K562 (cell line): ENCODE results near the gene KLHL35. TPM values are rescaled to one million over a fixed set of nuclear protein-coding genes. Genes with fewer than 3 reads are reported as not detected.

Experiments used
- ATAC-seq: fragments of 200-7000 bp; cut with Tn5 transposase; 3 replicates; pipeline ENCODE4 v1.9.1; 2020; ENCODE audit warnings: moderate library complexity
- BruUV-seq: library from RNA; stranded (reverse); fragments of 400-500 nt; replicated peaks from 2 replicates; lab custom pipeline; 2021; lab: Mats Ljungman, UMichigan
- CTCF ChIA-PET: fragments of 300-600 bp; formaldehyde crosslinking; extraction: SDS; loops from one replicate; lab custom pipeline; 2021; ENCODE audit warnings: low intra/inter-chr PET ratio; lab: Yijun Ruan, JAX
- POLR2A ChIA-PET: fragments of 300-600, 350-650 bp; sonication (Branson Sonifier 250); formaldehyde crosslinking; extraction: SDS; loops from one replicate; lab custom pipeline; 2021; ENCODE audit warnings: antibody characterized with exemption, inconsistent platforms; lab: Yijun Ruan, JAX
- DNase-seq, 4 experiments: peaks; one replicate each; pipeline versions ENCODE4 v3.0.0 to v3.0.0-alpha.2; 2011 to 2018; ENCODE audit warnings: low spot score in 3 of 4, mixed read lengths in 3 of 4; ENCODE audit errors: extremely low read depth in 1 of 4
- FAIRE-seq: peaks from 2 replicates; lab custom pipeline; 2011; peaks lifted over from hg19 to GRCh38; lab: Jason Lieb, UNC
- H2AFZ ChIP-seq: 2 replicates; pipeline ENCODE4 v1.6.0; 2011; ENCODE audit warnings: low read depth, low read length, control low read depth, inconsistent platforms
- H3K27ac ChIP-seq: fragments of 200-600 bp; 3 replicates; pipeline ENCODE4 v1.8.0; 2011; ENCODE audit warnings: low read depth, mild to moderate bottlenecking, control low read depth, inconsistent platforms, low read length, moderate library complexity, mixed read lengths; ENCODE audit errors: extremely low read depth
- H3K27me3 ChIP-seq, 2 experiments: fragments of 300-600 bp in 1 of 2; 2 replicates in 1 of 2; 3 replicates in 1 of 2; pipeline versions ENCODE4 v1.6.0 to v1.8.0; 2011; ENCODE audit warnings: inconsistent platforms in 2 of 2, low read length in 2 of 2, mild to moderate bottlenecking in 1 of 2, mixed read lengths in 1 of 2, moderate library complexity in 1 of 2; ENCODE audit not compliant: control insufficient read depth in 2 of 2, insufficient read depth in 2 of 2
- H3K36me3 ChIP-seq: fragments of 300-600 bp; 3 replicates; pipeline ENCODE4 v1.8.0; 2011; ENCODE audit warnings: mild to moderate bottlenecking, low read length, inconsistent platforms; ENCODE audit not compliant: control insufficient read depth, insufficient read depth
- H3K4me1 ChIP-seq, 2 experiments: fragments of 200-600 bp in 1 of 2; replicated peaks in 1 of 2; 2 replicates in 1 of 2; 3 replicates in 1 of 2; pipeline versions ENCODE4 v1.5.1 to v1.8.0; 2011; ENCODE audit warnings: inconsistent platforms in 2 of 2, low read length in 2 of 2, mild to moderate bottlenecking in 1 of 2, mixed read lengths in 1 of 2, moderate library complexity in 1 of 2; ENCODE audit not compliant: control insufficient read depth in 2 of 2, insufficient read depth in 2 of 2
- H3K4me2 ChIP-seq: 2 replicates; pipeline ENCODE4 v1.6.1; 2011; ENCODE audit warnings: low read length, control low read depth, inconsistent platforms, mixed read lengths; ENCODE audit not compliant: insufficient read depth
- H3K4me3 ChIP-seq: fragments of 200-600 bp; sonication (generic), shearing (Covaris generic); 2 replicates; pipeline ENCODE4 v1.5.1; 2016; ENCODE audit warnings: control low read depth, inconsistent platforms
- H3K79me2 ChIP-seq: fragments of 200-600 bp; 3 replicates; pipeline ENCODE4 v1.8.0; 2011; ENCODE audit warnings: low read length, inconsistent platforms; ENCODE audit not compliant: control insufficient read depth, insufficient read depth
- H3K9ac ChIP-seq, 2 experiments: 2 replicates each; pipeline versions ENCODE4 v1.6.0 to v1.6.1; 2011; ENCODE audit warnings: low read depth in 2 of 2, low read length in 2 of 2, control low read depth in 1 of 2, inconsistent platforms in 1 of 2, mild to moderate bottlenecking in 1 of 2, mixed read lengths in 1 of 2; ENCODE audit not compliant: insufficient read depth in 1 of 2
- H3K9me1 ChIP-seq: one replicate; pipeline ENCODE4 v1.6.0; 2011; ENCODE audit warnings: inconsistent platforms, mild to moderate bottlenecking, low read length, moderate library complexity; ENCODE audit not compliant: control insufficient read depth, insufficient read depth
- H3K9me3 ChIP-seq: replicated peaks from 2 replicates; pipeline ENCODE4 v1.5.1; 2011; ENCODE audit warnings: low read depth, low read length, inconsistent platforms; ENCODE audit not compliant: control insufficient read depth, insufficient read depth
- H4K20me1 ChIP-seq: replicated peaks from 2 replicates; pipeline ENCODE4 v1.6.1; 2011; ENCODE audit warnings: low read length, inconsistent platforms, mixed read lengths; ENCODE audit not compliant: control insufficient read depth, insufficient read depth
- ARNT ChIP-seq, 2 experiments: fragments of 450-650 bp; IDR thresholded peaks; 2 replicates each; pipeline ENCODE4 v1.6.1; 2016; ENCODE audit warnings: mild to moderate bottlenecking in 1 of 2
- CTCF ChIP-seq, 3 experiments: IDR thresholded peaks in 2 of 3; conservative IDR thresholded peaks in 1 of 3; 2 replicates each; pipeline ENCODE4 v1.5.1; 2011 to 2012; ENCODE audit warnings: low read length in 3 of 3, mild to moderate bottlenecking in 3 of 3, control low read depth in 2 of 3, improper control_type of control experiment in 1 of 3, inconsistent platforms in 1 of 3, low read depth in 1 of 3, mixed read lengths in 1 of 3, moderate library complexity in 1 of 3; ENCODE audit not compliant: insufficient read depth in 2 of 3
- MCM3 ChIP-seq: fragments of 450-650 bp; IDR thresholded peaks from 2 replicates; pipeline ENCODE4 v1.6.1; 2016
- MEF2D ChIP-seq: conservative IDR thresholded peaks from 2 replicates; pipeline ENCODE4 v1.6.1; 2016; ENCODE audit warnings: low read depth, missing genetic modification characterization, missing compliant biosample characterization
- POLR3G ChIP-seq: IDR thresholded peaks from 2 replicates; pipeline ENCODE4 v1.6.1; 2011; ENCODE audit not compliant: insufficient read length, insufficient replicate concordance; ENCODE audit errors: extremely low read depth
- SRSF3 ChIP-seq: fragments of 200-400 bp; formaldehyde crosslinking; IDR thresholded peaks from 2 replicates; pipeline ENCODE4 v1.6.1; 2016; ENCODE audit warnings: mild to moderate bottlenecking, low read length, moderate library complexity; ENCODE audit not compliant: insufficient read depth
- TCF7L2 ChIP-seq: fragments of 150-350 bp; IDR thresholded peaks from 2 replicates; pipeline ENCODE4 v1.6.1; 2016; ENCODE audit warnings: low read depth, mild to moderate bottlenecking, low read length, moderate library complexity
- TRIM25 ChIP-seq: fragments of 450-650 bp; IDR thresholded peaks from 2 replicates; pipeline ENCODE4 v1.7.0; 2016; ENCODE audit warnings: borderline replicate concordance
- ZBTB1 ChIP-seq: sonication (generic); formaldehyde crosslinking; IDR thresholded peaks from 2 replicates; pipeline ENCODE4 v1.8.1; 2023; ENCODE audit warnings: missing genetic modification reagents, low read depth, mild to moderate bottlenecking, borderline replicate concordance
- ZFP30 ChIP-seq: fragments of 250-450 bp; sonication (Bioruptor Pico); IDR thresholded peaks from 2 replicates; pipeline ENCODE4 v1.8.0; 2022; ENCODE audit warnings: moderate library complexity, mild to moderate bottlenecking, inconsistent platforms, borderline replicate concordance
- ZNF408 ChIP-seq: fragments of 250-450 bp; sonication (Bioruptor Pico); IDR thresholded peaks from 2 replicates; pipeline ENCODE4 v1.4.0; 2020; ENCODE audit warnings: low read depth, mild to moderate bottlenecking, moderate library complexity
- ZNF518B ChIP-seq: fragments of 250-450 bp; sonication (Bioruptor Pico); IDR thresholded peaks from 2 replicates; pipeline ENCODE4 v1.5.0; 2021; ENCODE audit warnings: mild to moderate bottlenecking, moderate library complexity
- WGBS: fragments of 100-300 bp; shearing (Covaris generic); methylation state at CpG from one replicate; pipeline ENCODE4 v1.1.6; 2016; ENCODE audit warnings: low coverage, mixed read lengths; ENCODE audit not compliant: insufficient coverage; ENCODE audit errors: missing lambda C conversion rate; 5-methylcytosine and 5-hydroxymethylcytosine counted together
- in situ Hi-C: fragments of 300-500 bp; cut with MboI; formaldehyde crosslinking; loops from 4 replicates; pipeline ENCODE4 v1.15.0; 2018; ENCODE audit warnings: inconsistent platforms, mixed read lengths
- intact Hi-C: fragments of 100-400 bp; cut with micrococcal nuclease; formaldehyde crosslinking; loops from 2 replicates; pipeline ENCODE4 v1.14.2; 2022
- polyA plus RNA-seq, 8 experiments: library from polyadenylated mRNA; depleted of rRNA in 4 of 8; stranded (reverse) in 5 of 8; unstranded in 3 of 8; fragments of >200 nt; fragmentation: Nextera tagmentation in 2 of 8; fragmentation: Illumina TruSeq in 1 of 8; extraction: Ambion mirVana in 2 of 8; extraction: Trizol in 1 of 8; gene quantifications; 2 replicates each; pipeline versions ENCODE4 v1.2.1 to v1.2.3, GENCODE V29; 2011 to 2014; ENCODE audit warnings: inconsistent platforms in 1 of 8, missing spikeins in 1 of 8
- total RNA-seq, 7 experiments: library from RNA; depleted of rRNA in 6 of 7; stranded (reverse); fragments of >200 nt in 6 of 7; fragmentation: Illumina TruSeq in 2 of 7; extraction: Trizol in 2 of 7; gene quantifications; 2 replicates each; pipeline versions ENCODE4 v1.2.1 to v1.2.3, GENCODE V29; 2011 to 2021; ENCODE audit warnings: low replicate concordance in 1 of 7

The KLHL35 gene
- total and polyA plus RNA-seq, 9 of the 15 experiments (the other 6 are each of a cell fraction or from before 2014, with no cell fraction given): not detected

- intact Hi-C loops: no loop called here
- H3K79me2 ChIP-seq: no peaks in the 10 kb centered on the region
- no TSS peak for BruUV-seq
These were observed 8.6 kb downstream of the KLHL35 start for GRCh38 chr11:75424396-75424795.

More at GRCh38 chr11:75424396-75424795, 8.6 kb downstream of the KLHL35 start:
- no peaks in the 10 kb centered on the region for H3K27me3 ChIP-seq
- H3K9ac ChIP-seq: no peak overlapping the region
- no peak for ATAC-seq
- 0 out of 3 replicates have a peak, but pooled peaks cover 7% of the 10 kb centered on the region for H3K36me3 ChIP-seq
- peaks cover 10% of the 10 kb centered on the region; the same call in 1 of the 2 replicates for H4K20me1 ChIP-seq
- peaks cover 5% of the 10 kb centered on the region for H3K9me1 ChIP-seq
- in situ Hi-C loops: no loop called here
- H3K9me3 ChIP-seq: no peaks in the 10 kb centered on the region
- WGBS: 92% methylated on average over 1 of the region's 1 CpG
- ChIA-PET CTCF (no interaction called here), POLR2A (no interaction called here)
- peaks cover 31 to 36% of the 10 kb centered on the region in 2 experiments; a peak in 4 of 5 replicates for H3K4me1 ChIP-seq
- H3K4me2 ChIP-seq: no peak overlapping the region
- TF ChIP-seq MCM3 (no peak), ZNF518B (no peak), MEF2D (tag) (no peak), ARNT (IDR thresholded peaks at IDR 0.05) (no peak), CTCF (IDR thresholded peaks at IDR 0.05 in 2 of 3, conservative IDR thresholded peaks at IDR 0.05 in 1 of 3; ENCODE audit: insufficient read depth in 2 of 3, low read depth in 1 of 3, low read length in 3 of 3) (no peak), TCF7L2 (no peak), SRSF3 (no peak), ZFP30 (CRISPR knock-in tag) (no peak), POLR3G (no peak), TRIM25 (no peak), ZBTB1 (CRISPR knock-in tag) (no peak), ZNF408 (CRISPR knock-in tag) (no peak)
- no peak overlapping the region for H2AFZ ChIP-seq
- peak in 1 of 4 experiments; percentile 26 for DNase-seq
- no peak overlapping the region for H3K4me3 ChIP-seq
- no peak for FAIRE-seq
- H3K27ac ChIP-seq: no peak overlapping the region
